Fibroblast of the conjunctiva (primary cell): ENCODE measurements around the gene FASTKD3.
"Not testable (repeated sequence)": the region's sequence is repeated elsewhere in the genome, so short reads cannot be mapped to it uniquely, and the experiment has no call there.

ENCODE experiments used
- DNase-seq: peaks from one replicate; pipeline ENCODE4 v3.0.0-alpha.2; 2010; ENCODE audit warnings: low read depth

The FASTKD3 gene

DNA sequence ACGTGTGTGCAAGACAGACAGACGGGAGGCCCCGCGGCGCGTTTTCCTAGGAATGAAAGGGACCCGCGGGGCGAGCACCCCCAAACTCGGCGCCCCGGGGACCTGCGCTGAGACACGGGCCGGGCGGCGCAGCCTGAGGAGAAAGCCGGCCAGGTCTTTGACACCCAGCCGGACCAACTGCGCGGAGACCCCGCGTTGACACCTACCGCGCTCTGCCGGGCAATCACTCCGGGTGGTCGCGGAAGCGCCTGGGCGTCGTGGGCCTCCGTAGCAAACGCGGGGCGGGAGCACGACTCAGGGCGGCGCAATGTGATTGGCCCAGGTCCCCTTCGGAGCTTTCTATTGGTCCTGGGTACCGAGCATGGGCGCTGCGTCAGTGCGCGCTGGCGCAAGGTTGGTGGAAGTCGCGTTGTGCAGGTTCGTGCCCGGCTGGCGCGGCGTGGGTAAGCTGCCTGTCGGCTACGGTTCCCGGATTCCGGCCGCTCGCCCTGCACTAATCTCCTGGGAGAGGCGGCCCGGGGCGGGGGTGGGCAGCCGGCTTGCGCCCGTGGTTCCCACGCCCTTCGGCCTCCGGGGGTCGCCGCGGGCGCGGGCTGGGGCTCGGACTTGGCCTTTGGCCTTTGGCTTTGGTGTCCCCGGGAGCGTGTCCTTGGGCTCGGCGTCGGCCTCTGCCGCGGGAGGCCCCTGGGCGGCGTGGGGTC, at the start of gene FASTKD3, which contains the start of gene MTRR:
TSS of gene FASTKD3 (minus strand) at position 259 of the 701 bp plus-strand sequence. CDS start 948 bp downstream, outside the sequence.
TSS of gene MTRR (plus strand) at position 376 of the 701 bp plus-strand sequence. CDS start 1,647 bp downstream, outside the sequence.
- peak; percentile 80 for DNase-seq

DNA sequence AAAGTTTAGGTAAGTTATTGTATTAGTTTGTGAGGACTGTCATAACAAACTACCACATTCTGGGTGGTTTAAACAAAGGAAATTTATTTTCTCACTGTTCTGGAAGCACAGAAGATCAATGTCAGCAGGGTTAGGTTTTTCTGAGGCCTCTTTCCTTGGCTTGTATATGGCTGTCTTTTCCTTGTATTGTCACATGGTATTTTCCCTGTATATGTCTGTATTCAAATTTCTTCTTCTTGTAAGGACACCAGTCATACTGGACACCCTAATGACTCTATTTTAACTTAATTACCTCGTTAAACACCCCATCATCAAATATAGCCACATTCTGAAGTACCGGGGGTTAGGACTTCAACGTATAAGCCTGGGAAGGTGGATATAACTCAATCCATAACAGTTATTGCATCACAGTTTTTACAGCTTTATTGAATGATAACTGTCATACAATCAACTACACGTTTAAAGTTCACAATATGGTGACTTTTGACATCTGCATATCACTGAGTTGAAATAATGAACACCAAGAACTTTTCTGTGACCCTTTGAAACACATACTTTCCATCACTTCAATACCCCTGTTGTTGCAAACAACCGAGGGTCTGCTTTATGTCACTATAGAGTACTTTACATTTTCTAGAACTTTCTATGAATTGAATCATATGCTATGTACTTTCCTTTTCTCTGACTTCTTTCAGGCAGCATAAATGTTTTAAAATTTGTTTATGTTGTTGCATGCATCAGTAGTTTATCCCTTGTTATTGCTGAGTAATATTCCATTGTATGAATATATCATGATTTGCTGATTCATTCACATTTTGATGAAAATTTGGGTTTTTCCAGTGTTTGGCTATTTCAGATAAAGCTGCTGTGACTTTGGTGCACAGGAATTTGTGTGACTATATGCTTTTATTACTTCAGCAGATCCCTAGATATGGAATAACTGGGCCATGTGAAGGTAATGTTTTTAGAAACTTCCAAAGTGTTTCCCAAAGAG, 48.6 kb upstream of the FASTKD3 start:
- no peak for DNase-seq

DNA sequence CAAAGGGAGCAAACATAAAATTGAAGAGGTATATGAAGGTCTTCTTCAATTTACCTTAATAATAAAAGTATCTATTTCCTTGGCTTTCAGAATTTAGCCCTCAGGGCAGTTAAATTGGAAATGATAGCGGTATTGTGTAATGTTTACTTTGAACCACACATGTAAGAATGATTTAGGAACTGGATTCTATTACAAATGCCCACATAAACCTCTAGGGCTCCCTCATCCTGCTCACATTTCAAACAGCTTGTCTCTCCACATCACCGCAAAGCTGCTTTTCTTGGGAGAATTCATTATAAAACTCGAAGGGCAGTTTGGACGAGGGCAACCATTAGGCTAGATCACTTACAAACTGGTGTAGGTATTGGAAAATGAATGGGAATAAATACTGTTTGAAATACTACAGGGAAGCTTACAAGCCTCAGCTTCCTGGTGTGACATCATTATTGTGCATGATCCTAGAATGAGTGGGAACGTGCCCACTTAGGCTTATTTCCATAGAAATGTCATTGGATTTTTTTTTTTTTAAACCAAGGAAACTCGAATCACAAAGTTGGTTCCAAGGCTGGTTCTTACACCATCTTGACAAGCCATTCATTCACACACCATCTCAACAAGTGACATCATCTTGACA, 47.5 kb upstream of the FASTKD3 start:
- DNase-seq: no peak

GRCh38 chr5:7911429-7911771, 42.6 kb upstream of the FASTKD3 start:
- not testable (repeated sequence) for DNase-seq

- no peak for DNase-seq
Measured at GRCh38 chr5:7910738-7911428, 42.1 kb upstream of the FASTKD3 start.

DNA sequence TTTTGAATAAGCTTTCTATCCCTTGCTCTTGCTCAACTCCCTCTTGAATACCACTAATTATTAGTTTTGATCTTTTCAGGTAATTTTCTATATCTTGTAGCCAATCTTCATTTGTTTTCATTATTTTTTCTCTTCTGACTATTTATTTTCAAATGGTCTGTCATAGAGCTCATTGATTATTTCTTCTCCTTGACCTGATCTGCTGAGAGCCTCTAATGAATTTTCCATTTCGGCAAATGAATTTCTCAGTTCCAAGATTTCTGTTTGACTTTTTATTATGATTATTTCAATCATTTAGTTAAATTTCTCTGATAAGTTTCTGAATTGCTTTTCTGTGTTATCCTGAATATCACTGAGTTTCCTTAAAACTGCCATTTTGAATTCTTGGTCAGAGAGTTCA, 39.5 kb upstream of the FASTKD3 start:
- no peak for DNase-seq

- DNase-seq: no peak
Measured at GRCh38 chr5:7907612-7908011, 38.8 kb upstream of the FASTKD3 start.

GRCh38 chr5:7904170-7904569, 35.3 kb upstream of the FASTKD3 start:
- no peak for DNase-seq

DNA sequence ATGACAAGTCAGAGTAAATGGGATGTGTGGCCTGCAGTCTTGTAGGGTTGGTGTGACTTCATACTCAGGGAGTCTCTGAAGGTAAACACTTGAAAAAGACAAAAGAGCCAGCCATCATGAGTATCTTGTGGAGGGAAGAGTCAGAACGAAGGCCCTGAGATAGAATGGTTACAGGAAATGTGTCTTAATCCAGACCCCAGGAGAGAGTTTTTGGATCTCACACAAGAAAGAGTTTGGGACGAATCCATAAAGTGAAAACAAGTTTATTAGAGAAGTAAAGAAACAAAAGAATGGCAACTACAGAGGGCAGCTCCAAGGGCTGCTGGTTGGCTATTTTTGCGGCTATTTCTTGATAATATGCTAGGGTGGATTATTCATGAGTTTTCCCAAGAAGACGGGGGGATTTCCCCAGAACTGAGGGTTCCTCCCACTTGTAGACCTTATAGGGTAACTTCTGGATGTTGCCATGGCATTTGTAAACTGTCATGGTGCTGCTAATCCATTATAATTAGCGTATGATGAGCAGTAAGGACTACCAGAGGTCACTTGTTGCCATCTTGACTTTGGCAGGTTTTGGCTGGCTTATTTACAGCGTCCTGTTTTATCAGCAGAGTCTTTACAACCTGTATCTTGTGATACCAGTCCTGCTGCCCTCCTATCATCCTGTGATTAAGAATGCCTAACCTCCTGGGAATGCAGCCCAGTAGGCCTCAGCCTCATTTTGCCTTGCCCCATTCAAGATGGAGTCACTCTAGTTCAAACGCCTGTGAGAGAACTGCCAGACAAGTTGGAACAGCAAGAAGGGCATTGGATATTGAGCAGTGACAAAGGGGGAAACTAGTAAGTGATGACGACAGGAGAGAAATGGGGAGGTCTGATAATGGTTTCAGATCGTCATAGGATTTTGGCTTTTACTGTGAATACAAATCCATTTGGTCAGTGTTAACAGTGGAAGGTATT, 34.1 kb upstream of the FASTKD3 start:
- DNase-seq: no peak

GRCh38 chr5:7902201-7902600, 33.4 kb upstream of the FASTKD3 start:
- DNase-seq: no peak

- DNase-seq: peak; percentile 30
Measured at GRCh38 chr5:7897014-7897600, 28.3 kb upstream of the FASTKD3 start.

- DNase-seq: no peak
Measured at GRCh38 chr5:7894860-7895259, 26.0 kb upstream of the FASTKD3 start.

- DNase-seq: no peak
Measured at GRCh38 chr5:7894439-7894838, 25.6 kb upstream of the FASTKD3 start.

GRCh38 chr5:7888901-7889300, 20.1 kb upstream of the FASTKD3 start:
- DNase-seq: no peak

DNA sequence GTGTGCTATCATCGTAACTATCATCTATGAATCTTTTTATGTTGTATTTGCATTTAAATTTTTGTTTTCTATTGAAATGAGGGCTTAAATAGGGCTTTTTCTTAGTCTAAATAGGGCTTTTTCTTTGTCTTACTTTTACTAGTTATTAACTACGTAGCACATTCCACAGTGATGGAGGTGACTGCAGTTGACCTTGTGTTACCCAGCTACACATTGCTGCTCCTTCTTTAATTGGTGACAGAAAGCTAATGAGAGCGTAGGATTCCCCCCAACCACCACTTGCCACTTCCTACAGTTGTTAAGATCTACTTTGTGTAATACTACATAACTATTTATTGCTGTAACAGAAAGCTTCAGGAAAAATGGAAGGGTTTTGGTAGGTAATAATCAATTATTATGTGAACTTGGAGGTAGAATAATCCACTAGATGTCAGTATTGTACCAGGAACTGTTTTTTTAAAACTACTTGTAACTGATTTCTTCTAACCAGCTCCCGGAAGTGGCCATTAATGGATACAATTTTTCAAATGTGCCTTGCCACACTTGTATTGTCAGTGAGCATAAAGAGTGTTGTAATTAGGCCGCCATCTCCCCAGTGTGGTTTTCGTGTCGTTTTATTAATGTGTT, 18.1 kb upstream of the FASTKD3 start:
- DNase-seq: peak; percentile 33

DNA sequence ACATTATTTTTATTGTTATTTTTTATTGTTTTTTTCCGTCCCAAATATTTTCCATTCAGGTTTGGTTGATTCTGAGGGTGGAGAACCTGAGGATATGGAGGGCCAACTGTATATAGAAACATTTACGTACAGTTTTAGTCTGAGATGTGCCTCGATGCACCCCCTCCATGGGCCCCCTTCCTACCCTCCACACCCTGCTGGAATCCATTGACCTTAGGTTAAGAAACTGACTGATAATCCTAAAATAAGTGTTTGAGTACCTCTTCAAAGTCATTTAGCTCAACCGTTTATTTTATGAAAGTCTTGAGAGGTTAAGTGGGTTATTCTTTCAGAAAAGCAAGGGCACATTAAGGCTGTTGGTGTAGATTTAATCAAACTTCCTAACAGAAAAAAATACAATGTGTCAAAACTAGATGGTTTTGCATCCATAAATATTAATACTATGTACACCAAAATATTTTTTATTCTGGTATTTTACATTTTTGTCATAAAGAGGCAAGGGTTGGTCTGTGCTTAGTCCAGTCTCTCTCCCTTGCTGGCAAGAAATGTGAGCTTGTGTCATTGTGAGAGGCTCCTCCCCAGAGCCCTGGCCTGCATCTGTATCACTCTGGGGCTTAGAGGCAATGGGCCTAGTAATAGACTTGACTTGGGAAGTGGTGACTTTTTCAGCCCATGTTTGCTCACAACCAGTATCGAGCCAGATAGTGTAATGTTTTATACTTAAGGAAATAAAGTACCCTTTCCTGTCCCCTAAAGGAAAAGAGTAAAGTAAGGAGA, 15.8 kb upstream of the FASTKD3 start:
- no peak for DNase-seq

DNA sequence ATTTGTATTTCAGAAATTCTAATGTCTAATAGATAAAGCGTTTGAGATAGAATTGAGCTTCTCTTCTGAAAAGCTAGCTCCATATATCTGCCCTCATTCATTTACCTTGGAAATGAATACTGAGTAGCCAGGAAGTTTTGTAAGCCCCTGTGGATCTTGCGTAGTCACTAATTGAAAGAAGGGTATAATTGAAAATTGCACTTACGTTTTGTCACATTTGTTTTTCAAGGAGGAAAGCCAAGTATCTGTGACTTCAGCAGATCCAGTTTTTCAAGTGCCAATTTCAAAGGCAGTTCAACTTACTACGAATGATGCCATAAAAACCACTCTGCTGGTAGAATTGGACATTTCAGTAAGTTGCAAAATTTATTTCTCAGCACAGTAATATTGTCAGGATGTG, 14.1 kb upstream of the FASTKD3 start:
- no peak for DNase-seq

- DNase-seq: no peak
Measured at GRCh38 chr5:7881816-7882215, 13.0 kb upstream of the FASTKD3 start.

GRCh38 chr5:7881091-7881490, 12.3 kb upstream of the FASTKD3 start:
- no peak for DNase-seq
